IPS DF 6.9 (cell line): ENCODE results near the gene SERPINF2.
A peak's percentile ranks its signal among the peaks of the same experiment; 100 is the strongest.

Experiments
- DNase-seq: peaks from one replicate; pipeline ENCODE4 v3.0.0-alpha.2; 2013; ENCODE audit warnings: low read depth, low spot score
- H3K27ac ChIP-seq: one replicate; pipeline ENCODE4 v1.5.1; 2013; ENCODE audit warnings: low read length, control low read depth
- H3K27me3 ChIP-seq: 2 replicates; pipeline ENCODE4 v1.6.1; 2013; ENCODE audit warnings: mild to moderate bottlenecking, low read length; ENCODE audit not compliant: control insufficient read depth, insufficient read depth
- H3K36me3 ChIP-seq: 2 replicates; pipeline ENCODE4 v1.6.1; 2013; ENCODE audit warnings: low read length; ENCODE audit not compliant: control insufficient read depth, insufficient read depth
- H3K4me1 ChIP-seq: 2 replicates; pipeline ENCODE4 v1.6.1; 2013; ENCODE audit warnings: low read length; ENCODE audit not compliant: control insufficient read depth, insufficient read depth
- H3K4me3 ChIP-seq: 2 replicates; pipeline ENCODE4 v1.5.1; 2013; ENCODE audit warnings: mild to moderate bottlenecking, low read length
- H3K9me3 ChIP-seq: 2 replicates; pipeline ENCODE4 v1.6.1; 2013; ENCODE audit warnings: low read length, inconsistent platforms; ENCODE audit not compliant: control insufficient read depth, insufficient read depth
- WGBS: extraction: QIAGEN DNeasy Blood & Tissue Kit; methylation state at CpG from one replicate; pipeline ENCODE4 v1.1.7; 2013; ENCODE audit warnings: mixed read lengths, missing lambda C conversion rate; ENCODE audit not compliant: insufficient read length, insufficient coverage; 5-methylcytosine and 5-hydroxymethylcytosine counted together

SERPINF2 gene

DNA sequence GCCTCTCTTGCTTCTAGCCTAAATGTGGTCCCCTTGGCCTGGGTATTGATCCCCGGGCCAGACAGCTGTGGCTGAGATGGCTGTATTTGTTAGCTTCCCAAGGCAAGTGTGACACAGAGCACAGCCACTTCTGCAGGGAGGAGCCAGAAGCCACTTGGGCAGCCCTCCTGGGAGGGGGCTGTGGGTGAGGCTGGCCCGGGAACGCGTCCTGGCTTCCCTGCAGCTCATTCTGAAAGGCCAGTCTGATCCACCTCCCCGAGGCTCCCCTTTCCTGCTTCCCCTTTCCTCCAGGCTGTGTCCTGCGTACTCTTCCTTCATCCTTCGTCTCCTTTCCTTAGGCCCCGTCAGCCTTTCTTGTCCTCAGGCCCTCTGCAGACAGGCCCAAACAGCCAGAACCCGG lies 8.0 kb downstream of the SERPINF2 start:
- no peak for DNase-seq
- Histone ChIP-seq H3K4me3 (no peak overlapping the region), H3K27ac (no peak overlapping the region), H3K27me3 (no peaks in the 10 kb centered on the region), H3K4me1 (0 out of 2 replicates have a peak, but pooled peaks cover 3% of the 10 kb centered on the region), H3K36me3 (no peaks in the 10 kb centered on the region), H3K9me3 (no peaks in the 10 kb centered on the region)
- no CpG with 5 or more reads among the region's 9 CpGs for WGBS

- Histone ChIP-seq H3K36me3 (no peaks in the 10 kb centered on the region), H3K4me3 (peak overlapping the region; percentile 6; the same call in 1 of the 2 replicates), H3K27me3 (no peaks in the 10 kb centered on the region), H3K9me3 (no peaks in the 10 kb centered on the region), H3K4me1 (0 out of 2 replicates have a peak, but pooled peaks cover 3% of the 10 kb centered on the region), H3K27ac (no peak overlapping the region)
- WGBS, result no CpG with 5 or more reads among the region's 18 CpGs
- DNase-seq, result no peak
Measured at GRCh38 chr17:1752425-1753262, 10.0 kb downstream of the SERPINF2 start.

- no peak for DNase-seq
- H3K36me3 ChIP-seq, result no peaks in the 10 kb centered on the region
- 0 out of 2 replicates have a peak, but pooled peaks cover 3% of the 10 kb centered on the region for H3K4me1 ChIP-seq
- no peaks in the 10 kb centered on the region for H3K27me3 ChIP-seq
- no CpG with 5 or more reads among the region's 23 CpGs for WGBS
- no peak overlapping the region for H3K27ac ChIP-seq
- H3K9me3 ChIP-seq, result no peaks in the 10 kb centered on the region
- no peak overlapping the region for H3K4me3 ChIP-seq
Measured at GRCh38 chr17:1753767-1754429, 11.2 kb downstream of the SERPINF2 start.

- Histone ChIP-seq H3K9me3 (no peaks in the 10 kb centered on the region), H3K4me3 (no peak overlapping the region), H3K4me1 (0 out of 2 replicates have a peak, but pooled peaks cover 3% of the 10 kb centered on the region), H3K27me3 (no peaks in the 10 kb centered on the region), H3K36me3 (no peaks in the 10 kb centered on the region), H3K27ac (no peak overlapping the region)
- DNase-seq, result no peak
- WGBS, result no CpG with 5 or more reads among the region's 25 CpGs
Measured at GRCh38 chr17:1754430-1755112, 11.9 kb downstream of the SERPINF2 start.

DNA sequence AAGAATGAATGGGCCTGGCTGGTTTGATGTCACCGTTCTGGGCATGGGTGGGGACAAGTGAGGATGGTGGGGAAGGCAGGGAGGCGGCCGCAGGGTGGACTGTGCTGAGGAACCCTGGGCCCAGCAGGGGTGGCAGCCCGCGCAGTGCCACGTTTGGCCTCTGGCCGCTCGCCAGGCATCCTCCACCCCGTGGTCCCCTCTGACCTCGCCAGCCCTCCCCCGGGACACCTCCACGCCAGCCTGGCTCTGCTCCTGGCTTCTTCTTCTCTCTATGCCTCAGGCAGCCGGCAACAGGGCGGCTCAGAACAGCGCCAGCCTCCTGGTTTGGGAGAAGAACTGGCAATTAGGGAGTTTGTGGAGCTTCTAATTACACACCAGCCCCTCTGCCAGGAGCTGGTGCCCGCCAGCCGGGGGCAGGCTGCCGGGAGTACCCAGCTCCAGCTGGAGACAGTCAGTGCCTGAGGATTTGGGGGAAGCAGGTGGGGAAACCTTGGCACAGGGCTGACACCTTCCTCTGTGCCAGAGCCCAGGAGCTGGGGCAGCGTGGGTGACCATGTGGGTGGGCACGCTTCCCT lies 12.7 kb downstream of the SERPINF2 start:
- Histone ChIP-seq H3K27ac (no peak overlapping the region), H3K4me3 (no peak overlapping the region), H3K36me3 (no peaks in the 10 kb centered on the region), H3K27me3 (no peaks in the 10 kb centered on the region), H3K4me1 (0 out of 2 replicates have a peak, but pooled peaks cover 3% of the 10 kb centered on the region), H3K9me3 (no peaks in the 10 kb centered on the region)
- no peak for DNase-seq
- WGBS, result no CpG with 5 or more reads among the region's 20 CpGs

DNA sequence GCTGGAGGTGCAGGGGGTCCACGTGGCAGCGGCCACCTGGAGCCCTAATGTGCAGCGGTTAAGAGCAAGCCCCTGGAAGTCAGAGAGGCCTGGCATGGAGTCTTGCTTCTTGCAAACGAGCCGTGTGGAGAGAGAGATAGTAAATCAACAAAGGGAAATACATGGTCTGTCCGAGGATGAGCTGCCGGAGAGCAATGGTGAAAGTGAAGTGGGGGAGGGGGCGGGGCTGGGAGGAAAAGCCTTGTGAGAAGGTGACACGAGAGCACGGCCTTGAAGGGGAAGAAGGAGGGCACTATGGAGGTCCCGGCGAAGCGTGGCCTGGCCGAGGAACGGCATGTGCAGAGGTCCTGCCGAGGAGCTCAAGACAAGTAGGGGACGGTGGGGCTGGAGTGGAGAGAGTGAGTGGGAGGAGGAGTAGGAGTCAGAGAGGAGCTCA lies 13.2 kb downstream of the SERPINF2 start:
- Histone ChIP-seq H3K27me3 (no peaks in the 10 kb centered on the region), H3K4me3 (no peak overlapping the region), H3K36me3 (no peaks in the 10 kb centered on the region), H3K4me1 (0 out of 2 replicates have a peak, but pooled peaks cover 3% of the 10 kb centered on the region), H3K27ac (no peak overlapping the region), H3K9me3 (no peaks in the 10 kb centered on the region)
- no peak for DNase-seq
- no CpG with 5 or more reads among the region's 17 CpGs for WGBS

DNA sequence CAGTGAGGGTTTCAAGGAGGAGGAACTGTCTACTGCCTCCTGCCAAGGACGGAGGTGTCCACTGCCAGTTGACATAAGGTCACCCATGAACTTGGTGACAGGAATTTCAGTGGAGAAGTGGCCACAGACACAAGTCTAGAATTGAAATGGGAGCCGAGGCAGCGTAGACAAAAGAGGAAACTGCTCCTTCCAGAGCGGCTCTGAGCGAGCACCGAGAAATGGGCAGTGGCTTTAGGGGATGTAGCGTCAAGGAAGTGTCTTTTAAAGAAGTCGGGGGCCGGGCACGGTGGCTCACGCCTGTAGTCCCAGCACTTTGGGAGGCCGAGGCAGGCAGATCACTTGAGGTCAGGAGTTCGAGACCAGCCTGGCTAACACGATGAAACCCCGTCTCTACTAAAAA lies 16.1 kb downstream of the SERPINF2 start:
- H3K4me3 ChIP-seq, result no peak overlapping the region
- H3K27me3 ChIP-seq, result no peaks in the 10 kb centered on the region
- H3K36me3 ChIP-seq, result no peaks in the 10 kb centered on the region
- no CpG with 5 or more reads among the region's 15 CpGs for WGBS
- DNase-seq, result no peak
- H3K4me1 ChIP-seq, result peaks cover 7% of the 10 kb centered on the region; the same call in 1 of the 2 replicates
- H3K9me3 ChIP-seq, result no peaks in the 10 kb centered on the region
- H3K27ac ChIP-seq, result no peak overlapping the region

DNA sequence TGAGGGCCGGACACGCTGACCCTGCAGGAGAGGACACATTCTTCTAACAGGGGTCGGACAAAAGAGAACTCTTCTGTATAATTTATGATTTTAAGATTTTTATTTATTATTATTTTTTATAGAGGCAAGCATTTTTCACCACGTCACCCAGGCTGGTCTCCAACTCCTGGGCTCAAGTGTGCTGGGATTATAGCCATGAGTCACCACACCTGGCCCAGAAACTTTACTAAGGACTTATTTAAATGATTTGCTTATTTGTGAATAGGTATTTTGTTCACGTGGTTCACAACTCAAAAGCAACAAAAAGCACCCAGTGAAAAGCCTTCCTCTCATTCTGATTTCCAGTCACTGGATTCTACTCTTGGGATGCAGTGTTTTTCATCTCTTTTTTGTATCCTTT lies 16.9 kb downstream of the SERPINF2 start:
- Histone ChIP-seq H3K9me3 (no peaks in the 10 kb centered on the region), H3K4me1 (peaks cover 7% of the 10 kb centered on the region), H3K27ac (no peak overlapping the region), H3K27me3 (no peaks in the 10 kb centered on the region), H3K36me3 (no peaks in the 10 kb centered on the region), H3K4me3 (no peak overlapping the region)
- no CpG with 5 or more reads among the region's 5 CpGs for WGBS
- no peak for DNase-seq

GRCh38 chr17:1762233-1762900 lies 19.7 kb downstream of the SERPINF2 start:
- Histone ChIP-seq H3K27ac (no peak overlapping the region), H3K4me1 (peaks cover 7% of the 10 kb centered on the region), H3K27me3 (no peaks in the 10 kb centered on the region), H3K36me3 (no peaks in the 10 kb centered on the region), H3K9me3 (no peaks in the 10 kb centered on the region), H3K4me3 (no peak overlapping the region; the same call in 1 of the 2 replicates)
- no peak for DNase-seq
- no CpG with 5 or more reads among the region's 21 CpGs for WGBS
